A673 (cell line): ENCODE data around the gene FRMPD4.

Experiments
- EZH2 ChIP-seq: fragments of 200-600 bp; sonication (generic); IDR thresholded peaks from 2 replicates; pipeline ENCODE4 v1.6.1; 2017; ENCODE audit warnings: borderline replicate concordance, low read depth, mild to moderate bottlenecking, mixed read lengths, antibody characterized with exemption, low read length; ENCODE audit not compliant: poor library complexity, severe bottlenecking
- TF ChIP-seq, protein P1 (sequence below): fragments of 300-800, 200-600 bp; sonication (generic); conservative IDR thresholded peaks from 2 replicates; pipeline ENCODE4 v1.5.1; 2017; ENCODE audit warnings: low read depth, mild to moderate bottlenecking, antibody characterized with exemption, low read length, moderate library complexity, mixed read lengths

DNA sequence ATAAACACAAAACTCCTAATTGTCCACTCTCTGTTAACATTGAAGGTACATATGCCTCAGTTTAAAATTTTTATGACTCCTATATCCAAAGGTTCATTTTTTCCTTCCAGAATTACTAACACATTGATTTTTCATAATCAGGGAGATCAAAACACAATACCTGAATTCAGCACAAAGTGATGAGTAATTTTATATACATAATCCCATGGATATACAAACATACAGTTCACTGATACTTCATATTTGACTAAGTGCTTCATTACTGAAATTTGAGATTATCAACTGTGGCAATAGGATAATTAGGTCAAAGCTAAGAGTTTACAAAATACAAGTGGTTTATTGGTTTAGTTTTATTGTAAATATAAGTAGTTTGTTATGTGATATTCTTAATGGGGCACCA lies 476.8 kb downstream of the FRMPD4 start:
- TF ChIP-seq, protein P1, sequence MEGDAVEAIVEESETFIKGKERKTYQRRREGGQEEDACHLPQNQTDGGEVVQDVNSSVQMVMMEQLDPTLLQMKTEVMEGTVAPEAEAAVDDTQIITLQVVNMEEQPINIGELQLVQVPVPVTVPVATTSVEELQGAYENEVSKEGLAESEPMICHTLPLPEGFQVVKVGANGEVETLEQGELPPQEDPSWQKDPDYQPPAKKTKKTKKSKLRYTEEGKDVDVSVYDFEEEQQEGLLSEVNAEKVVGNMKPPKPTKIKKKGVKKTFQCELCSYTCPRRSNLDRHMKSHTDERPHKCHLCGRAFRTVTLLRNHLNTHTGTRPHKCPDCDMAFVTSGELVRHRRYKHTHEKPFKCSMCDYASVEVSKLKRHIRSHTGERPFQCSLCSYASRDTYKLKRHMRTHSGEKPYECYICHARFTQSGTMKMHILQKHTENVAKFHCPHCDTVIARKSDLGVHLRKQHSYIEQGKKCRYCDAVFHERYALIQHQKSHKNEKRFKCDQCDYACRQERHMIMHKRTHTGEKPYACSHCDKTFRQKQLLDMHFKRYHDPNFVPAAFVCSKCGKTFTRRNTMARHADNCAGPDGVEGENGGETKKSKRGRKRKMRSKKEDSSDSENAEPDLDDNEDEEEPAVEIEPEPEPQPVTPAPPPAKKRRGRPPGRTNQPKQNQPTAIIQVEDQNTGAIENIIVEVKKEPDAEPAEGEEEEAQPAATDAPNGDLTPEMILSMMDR = no peak
- no peak for TF ChIP-seq EZH2
